Psoas muscle (tissue), 8 donors: ENCODE measurements around the gene RHOH. TPM values are rescaled to one million over a fixed set of nuclear protein-coding genes. Genes with fewer than 3 reads are reported as not detected.

Experiments
- ATAC-seq, 4 donors: fragments of 200-7000 bp; cut with Tn5 transposase; one replicate each; pipeline ENCODE4 v1.9.1; 2020; ENCODE audit warnings: moderate library complexity in 3 of 4, mild to moderate bottlenecking in 2 of 4
- DNase-seq, 2 donors: peaks; one replicate each; pipeline ENCODE4 v3.0.0-alpha.2; 2020
- H3K27ac ChIP-seq: fragments of 200-600 bp; one replicate; pipeline ENCODE4 v1.8.0; 2022
- H3K27me3 ChIP-seq, 3 donors: fragments of 200-600 bp in 1 of 3; one replicate each; pipeline versions ENCODE4 v1.6.1 to v1.8.0; 2013 to 2022; ENCODE audit warnings: low read length in 2 of 3, mild to moderate bottlenecking in 2 of 3, moderate library complexity in 1 of 3; ENCODE audit not compliant: insufficient read depth in 3 of 3
- H3K36me3 ChIP-seq, 2 donors: fragments of 200-600 bp in 1 of 2; one replicate each; pipeline versions ENCODE4 v1.6.1 to v1.8.0; 2013 to 2022; ENCODE audit warnings: low read depth in 1 of 2, mild to moderate bottlenecking in 1 of 2, moderate library complexity in 1 of 2; ENCODE audit not compliant: insufficient read depth in 1 of 2
- H3K4me1 ChIP-seq: fragments of 200-600 bp; one replicate; pipeline ENCODE4 v1.8.0; 2022
- H3K4me3 ChIP-seq: fragments of 200-600 bp; one replicate; pipeline ENCODE4 v1.8.0; 2022; ENCODE audit warnings: mild to moderate bottlenecking
- H3K9me3 ChIP-seq: fragments of 200-600 bp; one replicate; pipeline ENCODE4 v1.8.0; 2022
- WGBS, 3 donors: extraction: QIAGEN DNeasy Blood & Tissue Kit; methylation state at CpG; one replicate each; pipeline versions ENCODE4 v1.1.6 to v1.1.7; 2013; 5-methylcytosine and 5-hydroxymethylcytosine counted together
- intact Hi-C, 2 donors: fragments of 100-400 bp; cut with DNase I; formaldehyde crosslinking; loops; one replicate each; pipeline versions ENCODE4 v1.11.0 to v1.14.2; 2022
- polyA plus RNA-seq, 3 donors: library from polyadenylated mRNA; stranded (reverse); fragments of 200-250 nt; gene quantifications; one replicate each; pipeline ENCODE4 v1.2.3, GENCODE V29; 2013
- total RNA-seq, 4 donors: library from RNA; stranded (reverse); fragmentation: NEBNext Ultra II Directional in 2 of 4; extraction: Animal tissue kit (Norgen Biotek cat#: 25700) in 2 of 4; gene quantifications; one replicate each; pipeline versions ENCODE4 v1.2.1 to v1.2.4, GENCODE V29; 2021 to 2023
- TF ChIP-seq, protein P1 (sequence below): fragments of 200-600 bp; IDR thresholded peaks from one replicate; pipeline ENCODE4 v1.8.0; 2022; ENCODE audit warnings: antibody characterized with exemption
- donor health status: healthy with polysubstance abuse.
- donor health status: DM: no; HTN: no; CAD: no; lungs with moderate emphysema.
- donor health status: Bipolar disorder and iron deficiency.
- donor health status: healthy.
- donor health status: DM: yes; HTN: yes; CAD: no.
- donor health status: DM: no; HTN: no; CAD: no.
- donor health status: DM: no; HTN: no; CAD: no.
- donor health status: DM: yes; HTN: yes; CAD: no.

RHOH gene
- total and polyA plus RNA-seq, 7 donors, result 0.04 to 0.68 (median 0.19) TPM; not detected in 1

DNA sequence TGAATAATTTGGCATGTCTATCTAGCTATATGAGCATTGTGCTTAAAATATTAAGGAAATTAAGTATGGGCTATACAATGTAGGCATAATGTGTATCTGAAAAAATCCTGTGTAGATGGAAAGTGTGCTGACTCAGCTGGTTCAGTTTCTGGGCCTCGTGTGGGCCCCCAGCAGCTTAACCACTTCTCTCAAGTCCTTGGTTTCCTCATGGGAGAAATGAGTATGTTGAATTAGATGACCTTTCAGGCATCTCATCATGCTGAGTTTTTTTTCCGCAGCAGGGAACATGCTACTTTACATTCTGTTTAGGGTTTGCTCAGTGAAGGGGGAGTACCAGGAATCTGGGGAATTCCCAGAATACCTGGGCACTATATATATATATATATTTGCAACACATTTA lies 30.5 kb downstream of the RHOH start:
- ATAC-seq (no peak), DNase-seq (no peak)
- H3K4me3 ChIP-seq, result no peak overlapping the region
- H3K9me3 ChIP-seq, result no peaks in the 10 kb centered on the region
- no peak overlapping the region for H3K27ac ChIP-seq
- H3K27me3 ChIP-seq, result no peaks in the 10 kb centered on the region
- H3K36me3 ChIP-seq, result no peaks in the 10 kb centered on the region
- TF ChIP-seq, protein P1, sequence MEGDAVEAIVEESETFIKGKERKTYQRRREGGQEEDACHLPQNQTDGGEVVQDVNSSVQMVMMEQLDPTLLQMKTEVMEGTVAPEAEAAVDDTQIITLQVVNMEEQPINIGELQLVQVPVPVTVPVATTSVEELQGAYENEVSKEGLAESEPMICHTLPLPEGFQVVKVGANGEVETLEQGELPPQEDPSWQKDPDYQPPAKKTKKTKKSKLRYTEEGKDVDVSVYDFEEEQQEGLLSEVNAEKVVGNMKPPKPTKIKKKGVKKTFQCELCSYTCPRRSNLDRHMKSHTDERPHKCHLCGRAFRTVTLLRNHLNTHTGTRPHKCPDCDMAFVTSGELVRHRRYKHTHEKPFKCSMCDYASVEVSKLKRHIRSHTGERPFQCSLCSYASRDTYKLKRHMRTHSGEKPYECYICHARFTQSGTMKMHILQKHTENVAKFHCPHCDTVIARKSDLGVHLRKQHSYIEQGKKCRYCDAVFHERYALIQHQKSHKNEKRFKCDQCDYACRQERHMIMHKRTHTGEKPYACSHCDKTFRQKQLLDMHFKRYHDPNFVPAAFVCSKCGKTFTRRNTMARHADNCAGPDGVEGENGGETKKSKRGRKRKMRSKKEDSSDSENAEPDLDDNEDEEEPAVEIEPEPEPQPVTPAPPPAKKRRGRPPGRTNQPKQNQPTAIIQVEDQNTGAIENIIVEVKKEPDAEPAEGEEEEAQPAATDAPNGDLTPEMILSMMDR, result no peak
- intact Hi-C loops, result no loop called here
- H3K4me1 ChIP-seq, result no peaks in the 10 kb centered on the region
- 35 to 39% (median 39%) methylated on average over 2 of the region's 2 CpGs for WGBS, 3 donors

DNA sequence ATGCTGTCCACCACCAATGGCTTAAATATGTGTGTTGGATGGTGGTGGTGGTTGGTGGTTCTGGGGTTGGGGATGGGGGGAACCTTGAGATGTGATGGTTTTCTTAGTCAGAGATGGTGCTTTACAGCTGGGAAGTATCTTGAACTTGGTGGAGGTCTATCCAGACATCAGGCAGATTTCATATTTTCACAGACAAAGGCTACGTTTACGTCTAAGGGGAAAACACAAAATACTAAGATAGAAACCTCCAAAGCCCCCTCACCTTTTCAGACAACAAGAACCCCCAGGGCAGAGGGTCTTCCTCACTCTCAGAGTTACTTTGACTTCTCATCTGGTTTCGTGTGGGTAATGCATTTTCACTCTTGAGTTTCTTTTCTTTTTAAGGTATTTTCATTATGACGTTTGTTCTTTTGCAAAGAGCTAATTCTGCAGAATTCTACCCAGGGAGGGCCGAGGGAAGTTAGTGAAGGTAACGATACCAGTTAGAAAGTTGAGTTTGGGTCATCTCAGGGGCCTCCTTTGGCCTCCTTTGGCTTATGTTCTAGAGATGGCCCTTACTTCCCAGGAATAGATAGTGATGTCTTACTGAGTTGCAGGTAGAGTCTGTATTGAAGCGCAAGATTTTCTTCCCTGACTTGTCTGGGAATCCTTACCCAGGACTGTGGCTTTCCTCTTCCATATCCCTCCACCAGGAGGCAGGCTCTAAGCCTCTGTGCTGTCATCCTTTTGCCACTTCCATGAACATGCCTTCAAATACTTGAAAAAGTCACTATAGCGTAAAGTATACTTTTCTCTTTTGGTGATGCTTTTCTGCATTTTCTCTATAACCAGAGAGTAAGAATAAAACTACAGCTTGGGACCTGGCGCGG lies 31.9 kb downstream of the RHOH start:
- Histone ChIP-seq H3K4me3 (no peak overlapping the region), H3K27me3 (no peaks in the 10 kb centered on the region), H3K4me1 (no peaks in the 10 kb centered on the region), H3K27ac (no peak overlapping the region), H3K36me3 (no peaks in the 10 kb centered on the region), H3K9me3 (no peaks in the 10 kb centered on the region)
- intact Hi-C loops, result no loop called here
- ATAC-seq (no peak), DNase-seq (no peak)
- TF ChIP-seq, protein P1, result no peak
- WGBS, 3 donors, result 90 to 93% (median 92%) methylated on average over 10 of the region's 10 CpGs

DNA sequence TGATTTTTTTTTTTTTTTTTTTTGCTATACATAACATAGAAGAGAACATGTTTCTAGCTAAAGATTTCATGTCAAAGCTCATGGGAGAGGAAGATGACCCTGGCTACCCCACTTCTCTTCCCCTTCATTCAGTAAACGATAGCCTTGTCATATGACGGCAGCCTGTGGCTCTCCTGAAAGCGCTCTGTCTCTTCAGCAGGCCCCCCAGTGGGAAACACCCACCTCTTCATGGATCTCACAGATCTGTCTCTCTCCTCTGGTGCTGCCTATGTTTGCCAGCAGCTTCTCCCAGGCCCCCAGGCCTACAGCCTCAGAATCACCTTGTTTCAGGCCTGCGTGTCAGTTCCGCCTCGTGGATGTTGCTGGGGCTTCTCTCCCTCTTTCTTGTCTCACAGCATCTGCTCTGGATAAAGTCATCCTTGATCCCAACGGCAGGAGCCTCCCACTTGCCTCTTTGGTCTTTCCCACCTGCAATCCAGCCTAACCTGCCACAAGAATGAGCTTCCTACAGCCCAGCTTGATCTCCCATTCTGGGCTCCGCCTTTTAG lies 34.6 kb downstream of the RHOH start:
- no peak overlapping the region for H3K27ac ChIP-seq
- WGBS, 3 donors, result 80 to 82% (median 81%) methylated on average over 8 of the region's 8 CpGs
- H3K27me3 ChIP-seq, result no peaks in the 10 kb centered on the region

DNA sequence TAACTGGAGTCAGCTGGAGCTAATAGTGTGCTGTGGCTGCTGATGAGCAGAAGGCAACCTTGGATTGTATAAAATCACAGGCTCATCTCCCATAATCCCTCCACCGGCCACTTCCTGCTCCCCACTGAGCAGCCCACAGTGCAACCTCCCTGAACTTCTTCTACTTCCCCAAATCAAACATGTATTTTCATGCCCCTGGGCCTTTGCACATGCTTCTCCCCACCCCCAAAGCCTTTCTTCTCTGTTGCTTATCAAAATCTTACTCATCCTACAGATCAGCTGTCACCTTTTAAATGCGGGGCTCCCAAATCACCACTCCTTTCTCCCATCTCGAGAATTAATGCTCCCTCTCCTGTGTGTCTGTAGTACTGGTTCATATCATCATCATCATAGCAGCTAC lies 35.8 kb downstream of the RHOH start:
- H3K27me3 ChIP-seq, result no peaks in the 10 kb centered on the region
- no peaks in the 10 kb centered on the region for H3K4me1 ChIP-seq
- H3K27ac ChIP-seq, result no peak overlapping the region
- 66 to 88% (median 77%) methylated on average over 3 of the region's 3 CpGs for WGBS, 3 donors
- no peaks in the 10 kb centered on the region for H3K9me3 ChIP-seq
- DNase-seq, result no peak
- intact Hi-C loops, result no loop called here
- H3K4me3 ChIP-seq, result no peak overlapping the region
- TF ChIP-seq, protein P1, result no peak
- no peaks in the 10 kb centered on the region for H3K36me3 ChIP-seq
- ATAC-seq, result no peak

More for the DNA sequence above, 34.6 kb downstream of the RHOH start:
- TF ChIP-seq, protein P1, result no peak
- Histone ChIP-seq H3K9me3 (no peaks in the 10 kb centered on the region), H3K4me1 (no peaks in the 10 kb centered on the region), H3K4me3 (no peak overlapping the region), H3K36me3 (no peaks in the 10 kb centered on the region)
- ATAC-seq (no peak), DNase-seq (no peak)
- intact Hi-C loops, result no loop called here
